ENCODE measurements around the gene RRAGC.

Gene RRAGC

GRCh38 chr1:38819516-38819915, 40.1 kb downstream of the RRAGC start:
- TF ChIP-seq ZNF70 (CRISPR knock-in tag; IDR thresholded peaks at IDR 0.05) (no peak), GLIS3 (CRISPR knock-in tag; IDR thresholded peaks at IDR 0.05) (no peak), SNAI2 (CRISPR knock-in tag; IDR thresholded peaks at IDR 0.05) (no peak), ZNF8 (CRISPR knock-in tag; IDR thresholded peaks at IDR 0.05) (no peak), OSR1 (CRISPR knock-in tag; IDR thresholded peaks at IDR 0.05) (no peak), CSRNP3 (CRISPR knock-in tag; IDR thresholded peaks at IDR 0.05) (no peak), RARB (CRISPR knock-in tag; IDR thresholded peaks at IDR 0.05) (no peak), CREB5 (CRISPR knock-in tag; IDR thresholded peaks at IDR 0.05; ENCODE audit: low read depth) (no peak), ZFP30 (CRISPR knock-in tag; IDR thresholded peaks at IDR 0.05) (no peak), POU6F1 (CRISPR knock-in tag; IDR thresholded peaks at IDR 0.05; ENCODE audit: borderline replicate concordance, low read depth) (no peak), TOX (CRISPR knock-in tag; IDR thresholded peaks at IDR 0.05; ENCODE audit: borderline replicate concordance) (no peak), ZFP3 (CRISPR knock-in tag; IDR thresholded peaks at IDR 0.05) (no peak), ZC3H10 (CRISPR knock-in tag; IDR thresholded peaks at IDR 0.05) (no peak)
- ATAC-seq = no peak

- no peak for ATAC-seq
- TF ChIP-seq OSR1 (CRISPR knock-in tag; IDR thresholded peaks at IDR 0.05) (no peak), ZC3H10 (CRISPR knock-in tag; IDR thresholded peaks at IDR 0.05) (no peak), CSDC2 (CRISPR knock-in tag; IDR thresholded peaks at IDR 0.05) (no peak), PPARA (CRISPR knock-in tag; IDR thresholded peaks at IDR 0.05; ENCODE audit: borderline replicate concordance) (no peak), TOX (CRISPR knock-in tag; IDR thresholded peaks at IDR 0.05; ENCODE audit: borderline replicate concordance) (no peak), ESRRG (CRISPR knock-in tag; IDR thresholded peaks at IDR 0.05) (no peak), TCF4 (CRISPR knock-in tag; IDR thresholded peaks at IDR 0.05; ENCODE audit: borderline replicate concordance) (no peak), ZNF70 (CRISPR knock-in tag; IDR thresholded peaks at IDR 0.05) (no peak), ZNF8 (CRISPR knock-in tag; IDR thresholded peaks at IDR 0.05) (no peak), ISL1 (CRISPR knock-in tag; IDR thresholded peaks at IDR 0.05) (no peak), POU6F1 (CRISPR knock-in tag; IDR thresholded peaks at IDR 0.05; ENCODE audit: borderline replicate concordance, low read depth) (no peak), SNAI2 (CRISPR knock-in tag; IDR thresholded peaks at IDR 0.05) (no peak), ZFP3 (CRISPR knock-in tag; IDR thresholded peaks at IDR 0.05) (no peak), CREB5 (CRISPR knock-in tag; IDR thresholded peaks at IDR 0.05; ENCODE audit: low read depth) (no peak)
These were observed 40.5 kb downstream of the RRAGC start for GRCh38 chr1:38819040-38819439.

GRCh38 chr1:38818175-38818976, 41.2 kb downstream of the RRAGC start:
- TF ChIP-seq CSRNP3 (CRISPR knock-in tag; IDR thresholded peaks at IDR 0.05) (no peak), ZFP30 (CRISPR knock-in tag; IDR thresholded peaks at IDR 0.05) (no peak), TOX (CRISPR knock-in tag; IDR thresholded peaks at IDR 0.05; ENCODE audit: borderline replicate concordance) (no peak), ZFP3 (CRISPR knock-in tag; IDR thresholded peaks at IDR 0.05) (no peak), ESRRG (CRISPR knock-in tag; IDR thresholded peaks at IDR 0.05) (no peak), SNAI2 (CRISPR knock-in tag; IDR thresholded peaks at IDR 0.05) (no peak), ISL1 (CRISPR knock-in tag; IDR thresholded peaks at IDR 0.05) (no peak), TCF4 (CRISPR knock-in tag; IDR thresholded peaks at IDR 0.05; ENCODE audit: borderline replicate concordance) (no peak), ZNF8 (CRISPR knock-in tag; IDR thresholded peaks at IDR 0.05) (no peak), RARB (CRISPR knock-in tag; IDR thresholded peaks at IDR 0.05) (no peak), GLIS3 (CRISPR knock-in tag; IDR thresholded peaks at IDR 0.05) (no peak), PATZ1 (CRISPR knock-in tag; IDR thresholded peaks at IDR 0.05; ENCODE audit: borderline replicate concordance) (no peak), OSR1 (CRISPR knock-in tag; IDR thresholded peaks at IDR 0.05) (no peak), ZNF70 (CRISPR knock-in tag; IDR thresholded peaks at IDR 0.05) (no peak), CSDC2 (CRISPR knock-in tag; IDR thresholded peaks at IDR 0.05) (no peak)

More at GRCh38 chr1:38818175-38818976, 41.2 kb downstream of the RRAGC start:
- ATAC-seq = peak; percentile 85
